Lower leg skin (tissue), 3 donors: ENCODE measurements around the gene OR2T10.
"Not testable (repeated sequence)": the region's sequence is repeated elsewhere in the genome, so short reads cannot be mapped to it uniquely, and the experiment has no call there.

Experiments used
- CTCF ChIP-seq, 3 donors: fragments of 450-650 bp; IDR thresholded peaks; one replicate each; pipeline ENCODE4 v1.5.1; 2016; ENCODE audit warnings: antibody characterized with exemption in 3 of 3, mild to moderate bottlenecking in 3 of 3, moderate library complexity in 2 of 3
- POLR2A ChIP-seq, 2 donors: fragments of 450-650 bp; IDR thresholded peaks; one replicate each; pipeline ENCODE4 v1.6.1; 2016 to 2017; ENCODE audit warnings: antibody characterized with exemption in 2 of 2, mild to moderate bottlenecking in 1 of 2, moderate library complexity in 1 of 2

- TF ChIP-seq POLR2A, CTCF (IDR thresholded peaks at IDR 0.05): not testable (repeated sequence)
Observed at GRCh38 chr1:248570811-248571210, 26.7 kb downstream of the OR2T10 start.
